GM21515 (cell line): ENCODE data around the gene DLG2.
"Not testable (repeated sequence)": the region's sequence is repeated elsewhere in the genome, so short reads cannot be mapped to it uniquely, and the experiment has no call there.

Source experiments
- ATAC-seq: cut with Tn5 transposase; IDR thresholded peaks from one replicate; pipeline ENCODE4 v1.9.1; 2021; ENCODE audit not compliant: unreplicated experiment

Gene DLG2

DNA sequence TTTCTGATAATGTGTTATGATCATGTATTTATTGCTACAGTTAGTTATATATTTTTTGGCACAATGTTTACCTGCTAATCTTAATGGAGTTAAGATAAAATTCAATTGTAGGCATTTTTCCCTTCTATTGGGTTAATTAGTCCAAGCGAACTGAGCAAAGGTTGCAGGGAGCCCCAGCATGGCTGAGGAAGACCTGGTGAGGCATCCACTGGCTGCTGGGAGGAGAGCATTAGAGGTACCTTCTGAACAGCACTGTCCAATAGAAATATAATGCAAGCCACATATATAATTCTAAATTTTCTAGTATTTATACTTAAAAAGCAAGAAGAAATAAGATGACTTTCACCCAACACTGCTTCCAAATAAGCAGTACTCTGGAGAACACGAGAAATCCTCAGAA lies 19.9 kb upstream of the DLG2 start:
- ATAC-seq = peak; percentile 10

DNA sequence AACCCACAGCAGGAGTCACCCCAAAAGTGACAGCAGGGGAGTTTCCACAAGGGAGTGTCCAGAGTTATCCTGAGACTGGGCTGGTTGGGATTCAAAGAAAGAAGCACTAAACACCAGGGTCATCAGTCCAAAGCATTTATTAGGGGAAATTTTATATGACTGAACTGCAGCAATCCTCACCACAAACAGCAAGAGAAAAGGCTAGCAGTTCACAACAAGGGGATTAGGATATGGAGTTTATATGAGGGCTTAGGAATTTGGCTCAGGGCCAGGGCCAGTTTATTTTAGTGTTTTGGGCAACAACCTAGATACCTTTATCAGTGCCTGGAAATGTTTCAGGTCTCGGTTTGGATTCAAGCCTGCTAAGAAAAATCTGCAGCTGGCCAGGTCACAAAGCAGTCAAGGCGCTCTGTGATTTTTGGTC lies 16.1 kb upstream of the DLG2 start:
- ATAC-seq = no peak

DNA sequence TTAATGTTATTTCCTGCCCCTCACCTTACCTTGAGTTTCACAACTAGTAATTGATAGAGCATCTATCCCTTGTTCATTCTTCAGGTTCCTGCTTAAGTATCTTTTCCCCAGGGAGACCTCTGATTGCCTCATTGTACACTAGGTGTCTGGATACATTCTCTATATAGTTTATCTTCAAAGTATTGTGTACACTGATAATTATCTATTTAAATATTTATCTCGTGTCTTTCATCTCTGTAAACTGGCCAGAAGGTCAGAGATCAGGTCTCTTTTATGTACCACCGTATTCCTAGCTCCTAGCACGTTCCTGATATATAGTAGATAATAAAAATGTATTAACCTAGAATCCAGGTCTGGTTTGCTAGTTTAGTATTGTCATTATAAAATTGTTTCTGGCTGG lies 7.6 kb upstream of the DLG2 start:
- ATAC-seq = no peak

DNA sequence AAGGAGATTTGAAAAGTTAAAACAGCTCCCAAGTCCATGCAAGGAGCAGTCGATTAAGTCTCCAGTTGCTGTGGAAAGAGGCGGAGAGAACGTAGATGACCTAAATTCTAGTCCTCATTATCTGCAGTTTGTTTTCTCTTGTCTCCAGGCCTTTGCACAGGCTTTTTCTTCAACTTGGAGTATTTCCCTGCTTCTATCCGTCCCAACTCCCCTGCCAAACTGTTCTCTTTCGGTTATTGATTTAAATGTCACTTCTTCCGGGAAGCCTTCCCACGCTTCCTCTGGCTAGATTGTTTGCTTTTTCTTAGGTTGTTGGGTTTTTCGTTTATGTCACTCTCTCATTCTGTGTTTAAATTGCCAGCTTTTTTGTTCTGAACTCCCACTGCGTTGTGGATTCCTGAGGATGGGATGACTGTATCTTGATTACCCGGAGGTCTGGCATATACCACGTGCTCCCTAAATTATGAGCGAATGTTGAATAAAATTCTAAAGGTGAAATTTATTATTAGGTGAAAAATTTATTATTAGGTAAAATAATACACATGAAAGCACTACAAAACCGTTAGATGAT lies 1.7 kb upstream of the DLG2 start:
- peak; percentile 9 for ATAC-seq

DNA sequence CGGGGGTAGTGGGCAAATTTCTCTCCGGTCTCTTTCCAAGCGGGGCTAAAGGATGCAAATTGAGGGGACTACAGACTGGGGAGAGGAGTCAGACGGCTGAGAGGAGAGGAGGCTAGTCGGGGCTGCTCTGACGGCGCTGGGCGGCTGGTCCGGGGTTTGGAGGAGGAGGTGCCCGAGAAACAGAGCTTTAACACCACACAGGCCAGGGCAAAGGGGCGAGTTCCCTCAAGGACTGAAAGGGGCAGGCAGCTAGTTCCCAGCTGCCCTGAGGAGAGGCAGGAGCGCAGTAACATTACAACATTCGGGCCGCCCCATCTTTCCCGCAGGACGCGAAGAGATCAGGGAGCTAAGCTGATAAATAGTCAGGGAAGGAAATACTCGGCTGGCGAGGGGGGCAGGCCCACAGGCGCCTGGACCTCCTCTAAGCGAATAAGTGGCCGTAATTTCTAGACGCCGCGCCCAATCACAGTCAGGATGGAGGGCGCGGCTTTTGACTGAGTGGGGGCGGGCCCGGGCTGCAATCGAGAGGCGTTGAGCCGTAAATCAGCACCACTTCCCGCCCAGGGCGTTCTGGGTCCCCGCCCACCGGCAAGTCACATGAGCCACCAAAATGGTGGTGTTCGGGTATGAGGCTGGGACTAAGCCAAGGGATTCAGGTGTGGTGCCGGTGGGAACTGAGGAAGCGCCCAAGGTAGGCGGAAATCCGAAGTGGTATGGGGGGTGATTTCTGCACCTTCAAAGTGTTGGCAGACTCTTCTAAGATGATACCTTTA lies 1.0 kb upstream of the DLG2 start, which contains the start of gene TMEM126B:
Gene TMEM126B, plus strand, starts transcription at position 596 of the 773 bp plus-strand sequence. Its CDS starts 15 bp downstream, at position 611.
- peak; percentile 99 for ATAC-seq

DNA sequence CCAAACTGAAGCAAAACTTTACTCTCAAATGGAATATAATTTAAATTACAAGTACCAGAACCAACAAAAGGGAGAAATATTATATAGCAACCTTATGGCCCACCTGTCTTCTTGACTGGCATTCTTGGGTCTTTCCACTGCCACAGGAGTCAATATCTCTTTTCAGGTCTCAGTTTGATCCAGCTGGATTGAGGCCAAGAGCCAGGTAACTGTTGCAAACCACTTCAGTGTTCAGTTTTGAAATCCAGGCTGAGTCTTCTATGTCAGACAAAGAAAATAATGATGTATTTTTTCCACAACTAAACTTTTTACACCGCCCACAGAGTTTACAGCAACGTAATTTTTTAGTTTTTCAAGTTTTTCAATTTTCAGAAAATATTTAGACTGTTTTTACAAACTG lies 648 bp downstream of the DLG2 start:
- no peak for ATAC-seq

DNA sequence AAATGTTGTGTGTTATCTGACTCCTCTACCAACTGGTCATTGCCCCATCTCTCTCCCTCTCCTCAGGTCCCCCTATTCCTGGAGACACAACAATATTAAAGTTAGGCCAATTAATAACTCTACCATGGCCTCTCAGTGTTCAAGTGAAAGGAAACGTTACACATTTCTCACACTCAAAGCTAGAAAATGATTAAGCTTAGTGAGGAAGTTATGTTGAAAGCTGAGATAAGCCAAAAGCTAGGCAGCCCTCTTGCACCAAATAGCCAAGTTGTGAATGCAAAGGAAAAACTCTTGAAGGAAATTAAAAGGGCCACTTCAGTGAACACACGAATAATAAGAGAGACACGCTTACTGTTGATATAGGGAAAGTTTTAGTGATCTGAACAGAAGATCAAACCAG lies 6.9 kb downstream of the DLG2 start:
- ATAC-seq = no peak

DNA sequence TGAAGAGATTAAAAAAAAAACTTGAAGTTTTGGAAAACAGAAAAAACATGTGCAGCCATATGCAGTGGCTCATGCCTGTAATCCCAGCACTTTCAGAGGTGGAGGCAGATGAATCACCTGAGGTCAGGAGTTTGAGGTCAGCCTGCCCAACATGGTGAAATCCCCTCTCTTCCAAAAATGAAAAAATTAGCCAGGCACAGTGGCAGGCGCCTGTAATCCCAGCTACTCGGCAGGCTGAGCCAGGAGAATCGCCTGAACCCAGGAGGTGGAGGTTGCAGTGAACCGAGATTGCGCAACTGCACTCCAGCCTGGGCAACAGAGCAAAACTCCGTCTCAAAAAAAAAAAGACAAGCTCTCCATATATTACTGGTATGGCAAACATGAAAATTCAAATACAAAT lies 7.6 kb downstream of the DLG2 start:
- no peak for ATAC-seq

DNA sequence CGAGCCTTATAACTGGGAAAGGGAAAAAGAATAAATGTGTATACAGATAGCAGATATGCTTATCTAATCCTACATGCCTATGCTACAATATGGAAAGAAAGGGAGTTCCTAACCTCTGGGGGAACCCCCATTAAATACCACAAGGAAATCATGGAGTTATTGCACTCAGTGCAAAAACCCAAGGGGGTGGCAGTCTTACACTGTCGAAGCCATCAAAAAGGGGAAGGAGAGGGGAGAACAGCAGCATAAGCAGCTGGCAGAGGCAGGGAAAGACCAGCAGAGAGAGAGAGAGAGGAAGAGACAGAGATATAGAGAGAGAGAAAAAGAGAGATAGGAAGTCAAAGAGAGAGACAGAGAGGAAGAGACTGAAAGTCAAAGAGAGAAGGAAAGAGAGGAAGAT lies 15.5 kb downstream of the DLG2 start:
- ATAC-seq = not testable (repeated sequence)

DNA sequence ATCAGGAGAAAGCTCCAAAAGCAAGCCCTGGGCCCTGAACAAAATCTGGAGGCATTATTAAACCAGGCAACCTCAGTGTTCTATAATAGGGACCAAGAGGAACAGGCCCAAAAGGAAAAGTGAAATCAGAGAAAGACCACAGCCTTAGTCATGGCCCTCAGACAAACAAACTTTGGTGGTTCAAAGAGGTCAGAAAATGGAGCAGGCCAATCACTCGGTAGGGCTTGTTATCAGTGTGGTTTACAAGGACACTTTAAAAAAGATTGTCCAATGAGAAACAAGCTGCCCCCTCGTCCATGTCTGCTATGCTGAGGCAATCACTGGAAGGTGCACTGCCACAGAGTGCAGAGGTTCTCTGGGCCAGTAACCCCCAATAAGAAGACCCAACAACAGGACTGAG lies 17.9 kb downstream of the DLG2 start:
- not testable (repeated sequence) for ATAC-seq

DNA sequence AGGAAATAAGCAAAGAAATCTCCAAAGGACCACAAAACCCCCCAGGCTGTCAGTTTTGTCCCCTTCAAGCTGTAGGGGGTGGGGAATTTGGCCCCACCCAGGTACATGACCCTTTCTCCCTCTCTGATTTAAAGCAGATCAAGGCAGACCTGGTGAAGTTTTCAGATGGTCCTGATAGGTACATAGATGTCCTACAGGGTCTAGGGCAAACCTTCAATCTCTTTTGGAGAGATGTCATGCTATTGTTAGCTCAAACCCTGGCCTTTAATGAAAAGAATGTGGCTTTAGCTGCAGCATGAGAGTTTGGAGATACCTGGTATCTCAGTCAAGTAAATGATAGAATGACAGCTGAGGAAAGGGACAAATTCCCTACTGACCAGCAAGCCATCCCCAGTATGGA lies 18.5 kb downstream of the DLG2 start:
- not testable (repeated sequence) for ATAC-seq

DNA sequence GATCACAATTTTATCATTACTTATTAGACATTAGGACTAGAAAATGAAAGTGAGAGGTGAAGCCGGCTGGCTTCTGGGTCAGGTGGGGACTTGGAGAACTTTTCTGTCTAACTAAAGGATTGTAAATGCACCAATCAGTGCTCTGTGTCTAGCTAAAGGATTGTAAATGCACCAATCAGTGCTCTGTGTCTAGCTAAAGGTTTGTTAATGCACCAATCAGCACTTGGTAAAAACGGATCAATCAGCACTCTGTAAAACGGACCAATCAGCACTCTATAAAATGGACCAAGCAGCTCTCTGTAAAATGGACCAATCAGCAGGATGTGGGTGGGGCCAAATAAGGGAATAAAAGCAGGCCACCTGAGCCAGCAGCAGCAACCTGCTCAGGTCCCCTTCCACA lies 20.9 kb downstream of the DLG2 start:
- not testable (repeated sequence) for ATAC-seq

DNA sequence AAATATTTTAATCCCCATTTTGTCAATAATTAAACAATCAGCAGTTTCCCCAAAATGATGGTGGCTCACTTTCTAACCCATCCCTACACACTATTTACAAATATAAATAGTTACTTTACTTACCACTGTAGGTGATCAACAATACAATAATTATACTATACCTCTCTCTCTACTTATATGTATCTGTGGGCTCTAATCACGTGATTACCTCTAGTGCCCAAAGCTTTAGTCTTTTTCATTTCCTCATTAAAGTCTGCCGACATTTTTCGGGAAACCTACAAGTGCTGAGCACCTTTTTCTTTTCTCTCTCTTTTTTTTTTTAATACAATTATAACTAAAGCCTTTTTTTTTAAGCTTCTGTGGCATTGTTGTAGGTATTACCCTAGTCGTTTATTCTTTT lies 23.9 kb downstream of the DLG2 start:
- no peak for ATAC-seq

DNA sequence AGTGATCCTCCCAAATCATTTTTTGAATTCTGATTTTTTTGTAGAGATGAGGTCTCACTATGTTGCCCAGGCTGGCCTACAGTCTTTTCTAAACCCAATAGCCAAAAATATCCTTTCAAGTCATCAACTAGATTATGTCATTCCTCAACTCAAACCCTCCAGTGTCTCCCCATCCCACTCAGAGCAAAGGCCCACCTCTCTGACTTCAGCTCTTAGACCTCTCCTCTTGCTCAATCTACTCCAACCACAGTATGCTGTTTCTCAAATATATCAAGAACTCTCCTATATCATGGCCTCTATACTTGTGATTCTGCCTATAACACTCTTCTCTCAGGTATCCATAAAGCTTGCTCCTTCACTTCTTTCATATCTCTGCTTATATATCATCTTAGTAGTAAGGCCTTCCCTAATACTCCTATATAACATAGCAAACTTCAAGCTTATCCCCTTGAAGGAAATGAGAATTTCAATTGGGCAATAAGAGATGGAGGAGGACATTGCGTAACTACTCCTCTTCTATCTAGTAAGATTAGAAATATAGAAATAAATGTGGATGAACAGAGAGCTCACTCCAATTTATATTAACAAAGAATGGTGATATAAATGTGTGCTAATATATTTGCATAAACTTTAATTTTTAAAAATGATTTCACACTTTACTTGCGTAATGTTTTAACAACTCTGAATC lies 24.5 kb downstream of the DLG2 start:
- ATAC-seq = no peak

DNA sequence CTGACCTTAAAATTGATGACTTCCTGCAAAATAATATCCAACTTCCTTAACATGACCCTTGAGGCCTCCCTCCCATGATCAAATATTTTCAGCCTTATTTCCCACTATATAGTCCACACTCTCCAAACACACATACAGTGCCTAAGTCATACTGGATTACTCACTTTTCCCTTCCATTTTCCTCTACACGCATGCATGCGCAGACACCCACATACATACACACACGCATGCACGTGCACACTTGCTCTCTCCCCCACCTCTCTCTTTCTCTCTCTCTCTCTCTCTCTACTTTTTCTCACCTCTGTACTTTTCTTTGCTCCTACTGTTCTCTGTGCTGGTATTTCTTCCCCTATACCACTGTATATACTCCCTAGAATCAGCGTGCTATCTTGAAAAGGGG lies 28.1 kb downstream of the DLG2 start:
- no peak for ATAC-seq

DNA sequence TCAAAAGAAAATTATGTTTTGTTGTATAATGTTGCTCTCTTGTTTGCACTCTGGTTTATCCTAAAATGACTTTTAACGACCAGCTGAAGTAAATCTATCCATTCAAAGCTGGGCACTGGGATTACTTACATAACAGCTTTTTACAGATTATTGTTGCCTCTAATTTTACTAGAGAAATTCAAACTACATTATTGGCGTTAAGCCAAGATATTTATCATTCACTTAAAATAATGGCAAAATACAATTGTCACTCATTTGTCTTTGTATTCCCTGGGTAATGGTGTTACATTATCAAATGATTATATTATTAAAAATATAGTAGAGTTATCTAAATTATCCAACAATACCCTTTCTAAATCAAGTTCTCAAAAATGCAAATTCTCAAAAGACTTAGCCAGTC lies 30.3 kb downstream of the DLG2 start:
- ATAC-seq = no peak

DNA sequence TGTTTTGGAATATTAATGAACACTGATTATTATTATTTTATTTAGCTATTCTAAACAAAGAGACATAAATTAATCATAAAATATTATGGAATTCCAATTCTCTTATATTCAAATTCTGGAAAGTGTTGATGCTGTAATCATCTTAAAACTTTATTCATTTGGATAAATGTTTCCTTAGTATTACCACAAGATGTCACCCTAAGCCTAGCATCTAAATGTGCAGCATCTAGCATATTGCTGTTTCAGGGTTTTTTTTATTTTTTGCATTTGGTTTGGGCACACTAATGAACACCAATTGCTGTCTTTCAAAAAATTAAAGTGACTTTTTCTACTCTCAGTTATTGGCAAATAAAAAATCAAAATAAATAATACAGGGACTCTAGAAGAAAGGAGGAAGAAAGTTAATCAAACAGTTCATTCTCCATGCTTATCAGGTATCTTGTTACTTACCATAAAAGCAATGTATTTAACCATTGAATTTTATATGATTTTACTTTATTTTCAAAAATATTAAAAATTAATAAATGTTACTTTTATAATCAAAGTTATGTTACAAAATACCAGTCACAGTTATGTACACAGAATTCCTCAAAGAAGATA lies 31.8 kb downstream of the DLG2 start:
- ATAC-seq = no peak

DNA sequence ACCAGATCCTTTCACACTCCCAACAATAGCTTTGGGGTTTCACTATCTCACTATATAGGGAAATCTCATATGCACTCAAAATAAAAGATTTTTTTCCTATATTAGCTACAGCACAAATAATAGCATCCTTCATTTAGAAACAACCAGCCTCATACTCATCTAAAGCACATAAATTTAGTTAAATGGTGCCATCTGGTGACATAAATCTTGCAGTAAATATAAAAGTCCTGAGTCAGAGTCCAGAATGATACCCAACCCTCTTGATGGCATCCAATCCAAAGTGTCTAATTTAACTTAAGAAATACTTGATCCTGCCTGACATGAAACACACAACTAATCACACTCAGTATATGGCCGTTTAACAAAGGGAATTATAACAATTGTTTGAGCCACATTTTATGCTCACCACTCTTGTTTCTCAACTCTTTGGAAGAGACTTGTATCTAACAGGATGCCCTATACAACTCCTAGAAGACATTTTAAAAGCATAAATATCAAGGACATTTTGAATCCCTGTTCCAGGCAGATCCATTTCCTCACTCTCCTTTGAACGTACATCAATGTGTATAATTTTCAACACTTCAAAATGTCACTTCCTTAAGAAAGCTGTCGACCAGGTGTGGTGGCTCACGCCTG lies 36.2 kb downstream of the DLG2 start:
- ATAC-seq = no peak

DNA sequence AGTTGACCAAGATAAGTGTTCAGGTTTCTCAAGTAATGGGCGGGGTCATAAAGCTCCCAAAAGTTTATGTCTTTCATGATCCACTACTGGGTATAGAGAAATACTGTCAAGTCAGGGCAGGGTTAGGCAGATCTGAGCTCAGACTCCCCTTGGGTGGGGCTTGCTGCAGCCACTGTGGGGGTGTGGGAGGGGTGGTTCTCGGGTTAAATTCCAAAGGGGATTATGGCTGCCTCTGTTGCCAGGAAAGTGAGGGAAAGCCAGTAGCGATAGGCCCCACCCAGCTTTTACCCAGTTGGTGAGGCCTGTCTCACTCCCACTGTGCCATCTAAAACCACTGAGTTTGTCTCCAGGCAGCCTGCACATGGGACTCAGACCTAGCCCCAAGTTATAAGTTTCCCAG lies 37.8 kb downstream of the DLG2 start:
- no peak for ATAC-seq

DNA sequence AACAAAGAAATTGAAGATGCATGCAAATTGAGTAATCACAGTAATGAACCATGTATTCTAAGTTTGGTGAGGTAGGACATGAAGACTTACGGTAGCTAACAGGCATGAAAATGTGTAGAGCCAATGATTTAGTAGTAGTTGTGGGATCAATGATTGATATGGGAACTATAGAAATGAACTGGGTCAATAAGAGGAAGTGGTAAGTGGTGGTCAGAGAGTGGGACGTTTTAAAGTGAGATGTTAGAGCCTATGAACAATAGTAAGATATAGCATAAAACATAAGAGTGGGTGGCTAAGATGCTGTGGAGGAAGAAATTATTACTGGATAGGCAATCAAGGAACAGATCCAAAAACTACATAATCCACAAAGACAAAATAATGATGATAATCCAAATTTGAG lies 45.0 kb downstream of the DLG2 start:
- ATAC-seq = no peak

DNA sequence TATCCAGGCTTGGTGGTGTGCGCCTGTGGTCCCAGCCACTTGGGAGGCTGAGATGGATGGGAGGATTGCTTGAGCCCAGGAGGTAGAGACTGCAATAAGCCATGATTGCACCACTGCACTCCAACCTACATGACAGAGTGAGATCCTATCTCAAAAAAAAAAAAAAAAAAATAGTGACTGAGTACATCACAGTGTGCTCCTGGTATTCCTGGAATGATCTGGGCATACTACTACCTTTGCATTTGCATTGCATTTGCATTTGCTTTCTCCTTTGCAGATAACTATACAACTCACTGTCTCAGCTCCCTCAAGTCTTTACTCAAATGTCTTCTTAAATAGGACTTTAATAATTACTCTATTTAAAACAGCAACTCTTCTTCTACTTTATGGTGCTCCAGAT lies 51.8 kb downstream of the DLG2 start:
- no peak for ATAC-seq
